Right lung (tissue), 5 donors: Measurements from ENCODE around the gene ENTREP1. TPM values are rescaled to one million over a fixed set of nuclear protein-coding genes. Genes with fewer than 3 reads are reported as not detected.

Experiments
- DNase-seq, 2 donors: peaks; one replicate each; pipeline ENCODE4 v3.0.0-alpha.2; 2013
- polyA plus RNA-seq, 5 donors: library from polyadenylated mRNA; unstranded; fragments of 120-200 nt; gene quantifications; one replicate each; pipeline versions ENCODE4 v1.2.1 to v1.2.3, GENCODE V29; 2013; ENCODE audit warnings: inconsistent platforms in 1 of 5, low replicate concordance in 1 of 5; ENCODE audit not compliant: insufficient read length in 5 of 5, insufficient read depth in 1 of 5

The ENTREP1 gene
- polyA plus RNA-seq, 5 donors = 28.3 to 54.4 (median 50.2) TPM

DNA sequence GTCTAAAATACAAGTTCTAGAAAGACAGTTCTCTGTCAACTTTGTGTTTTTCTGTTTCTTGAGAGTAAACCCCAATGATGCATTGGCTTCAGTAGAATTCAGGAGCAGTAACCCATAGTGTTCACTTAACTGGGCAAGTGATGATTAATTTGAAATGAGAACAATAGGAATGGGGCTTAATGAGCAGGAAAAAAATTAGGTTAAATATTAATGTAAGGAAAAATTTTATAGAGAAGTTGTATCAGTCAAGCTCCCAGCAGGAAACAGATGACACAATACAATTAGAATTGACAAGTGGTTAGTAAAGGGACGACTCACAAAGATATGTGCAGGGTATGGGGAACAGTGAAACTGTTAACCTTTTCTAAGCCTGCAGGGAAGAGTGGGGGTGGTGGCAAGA is 38.2 kb downstream of the ENTREP1 start:
- DNase-seq = no peak

DNA sequence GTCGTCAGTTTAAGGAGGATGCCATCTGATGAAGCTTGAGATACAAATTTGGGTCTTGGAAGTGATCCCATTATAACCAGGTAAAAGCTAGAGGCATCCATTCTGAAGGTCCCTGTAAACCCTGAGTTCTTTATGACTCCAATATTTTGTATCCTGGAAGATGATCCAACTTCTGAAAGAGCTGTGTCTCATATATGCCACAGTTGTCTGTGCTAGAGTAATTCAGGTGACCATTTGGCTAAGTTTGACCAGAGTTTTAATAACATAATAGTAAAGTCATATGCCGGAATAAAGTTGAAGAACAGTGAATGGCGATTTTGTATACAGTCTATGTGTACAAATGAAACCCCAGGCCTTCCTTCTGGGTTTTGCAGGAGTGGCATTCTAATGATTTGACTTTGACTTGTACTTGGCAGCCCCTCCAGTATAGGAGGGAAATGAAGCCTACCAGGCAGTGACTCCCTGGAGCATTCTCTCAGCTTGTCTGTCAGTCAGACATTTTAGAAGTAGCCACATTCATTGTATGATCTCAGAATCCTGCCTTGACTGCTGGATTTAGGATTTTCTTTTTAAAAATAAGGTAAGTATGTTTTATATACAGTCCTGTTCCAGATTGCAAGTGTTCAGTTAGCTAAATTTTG is 39.6 kb downstream of the ENTREP1 start:
- no peak for DNase-seq

DNA sequence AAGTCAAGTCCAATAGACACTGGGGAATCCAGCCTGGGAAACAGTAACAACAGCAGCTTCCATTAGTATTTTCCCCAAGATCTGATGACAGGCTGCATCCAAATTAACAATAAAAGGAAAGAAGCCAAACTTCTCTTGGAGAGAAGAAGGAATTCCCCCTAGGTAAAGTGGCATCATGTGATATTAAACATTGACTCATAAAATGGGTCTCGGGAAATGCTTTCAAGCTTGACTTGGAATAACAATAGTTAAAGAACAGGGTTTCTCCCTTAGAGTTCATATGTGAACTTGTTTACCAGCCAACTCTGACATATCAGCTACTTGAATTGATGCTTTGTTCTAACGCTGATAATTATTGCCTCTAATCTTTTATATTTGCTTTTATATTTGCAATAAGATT is 45.4 kb downstream of the ENTREP1 start:
- DNase-seq = no peak

DNA sequence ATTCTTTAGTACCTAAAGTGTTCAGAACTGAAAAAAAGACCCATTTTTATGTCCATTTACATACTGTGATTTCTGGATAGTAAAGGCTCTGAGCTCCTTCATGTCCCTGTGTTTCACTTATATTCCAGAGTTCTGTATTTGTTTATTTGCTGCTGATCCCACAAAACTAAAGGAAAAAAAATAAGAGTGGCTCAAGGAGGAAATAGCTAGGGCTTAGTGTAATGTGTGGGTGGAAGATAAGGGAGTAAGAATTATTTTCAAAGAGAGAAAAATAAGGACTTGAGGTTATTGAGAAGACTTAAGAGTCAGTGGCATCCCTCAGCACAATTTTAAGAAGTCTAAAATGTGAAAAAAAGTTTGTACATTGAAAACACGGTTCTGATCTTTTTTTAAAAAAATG is 46.0 kb downstream of the ENTREP1 start:
- no peak for DNase-seq

DNA sequence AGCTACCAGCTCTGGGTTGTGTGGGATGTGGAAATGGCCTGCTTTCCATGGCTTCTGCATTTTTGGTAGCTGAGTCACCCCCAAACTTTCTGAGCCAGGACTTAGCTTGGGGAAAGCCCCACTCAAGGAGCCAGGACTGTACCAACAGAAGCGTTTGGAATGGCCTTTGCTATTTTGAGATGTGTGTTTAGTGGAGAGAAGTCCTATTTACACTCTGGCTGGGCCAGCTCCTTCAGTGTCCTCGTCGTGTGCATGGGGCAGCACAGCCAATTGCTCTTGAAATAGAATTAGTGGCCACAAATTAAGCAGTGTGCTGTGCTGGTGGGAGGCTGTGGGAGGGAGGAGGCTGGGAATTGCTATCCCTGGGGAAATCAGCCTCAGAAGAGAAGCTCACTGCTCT is 51.6 kb downstream of the ENTREP1 start:
- DNase-seq = no peak

DNA sequence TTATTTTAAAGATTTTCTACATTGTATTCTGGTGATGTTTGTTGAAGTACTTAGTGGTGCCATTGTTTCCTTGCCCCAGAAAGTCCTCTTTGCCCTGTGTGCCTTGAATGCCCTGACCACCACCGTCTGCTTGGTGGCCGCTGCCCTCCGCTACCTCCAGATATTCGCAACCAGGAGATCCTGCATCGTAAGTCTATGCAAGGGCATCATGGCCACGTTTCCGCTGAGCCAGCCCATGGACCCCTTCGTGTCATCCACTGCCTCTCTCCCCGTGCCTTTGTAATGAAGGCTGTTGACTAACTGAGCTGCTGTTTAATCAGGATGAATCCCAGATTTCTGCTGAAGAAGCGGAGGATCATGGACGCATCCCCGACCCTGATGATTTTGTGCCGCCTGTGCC is 52.3 kb downstream of the ENTREP1 start:
- no peak for DNase-seq

DNA sequence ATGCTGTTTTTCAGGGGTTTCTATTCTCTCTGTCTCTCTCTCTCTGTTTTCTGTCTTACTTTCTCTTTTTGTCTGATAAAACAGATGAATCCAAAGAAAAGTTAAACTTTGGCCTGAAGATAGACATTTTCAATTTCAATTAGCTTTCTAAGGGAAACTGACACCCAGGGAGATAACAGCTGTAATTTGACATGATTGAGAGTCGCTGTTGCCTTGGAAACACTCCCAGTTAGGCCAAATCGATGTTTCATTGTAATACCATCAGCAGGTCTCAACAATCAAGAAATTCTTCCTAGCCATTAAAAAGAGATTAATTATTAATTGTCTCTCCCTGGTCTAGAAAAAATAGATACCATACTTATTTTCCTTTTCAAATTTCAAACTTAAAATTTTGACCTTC is 53.0 kb downstream of the ENTREP1 start:
- DNase-seq = no peak

DNA sequence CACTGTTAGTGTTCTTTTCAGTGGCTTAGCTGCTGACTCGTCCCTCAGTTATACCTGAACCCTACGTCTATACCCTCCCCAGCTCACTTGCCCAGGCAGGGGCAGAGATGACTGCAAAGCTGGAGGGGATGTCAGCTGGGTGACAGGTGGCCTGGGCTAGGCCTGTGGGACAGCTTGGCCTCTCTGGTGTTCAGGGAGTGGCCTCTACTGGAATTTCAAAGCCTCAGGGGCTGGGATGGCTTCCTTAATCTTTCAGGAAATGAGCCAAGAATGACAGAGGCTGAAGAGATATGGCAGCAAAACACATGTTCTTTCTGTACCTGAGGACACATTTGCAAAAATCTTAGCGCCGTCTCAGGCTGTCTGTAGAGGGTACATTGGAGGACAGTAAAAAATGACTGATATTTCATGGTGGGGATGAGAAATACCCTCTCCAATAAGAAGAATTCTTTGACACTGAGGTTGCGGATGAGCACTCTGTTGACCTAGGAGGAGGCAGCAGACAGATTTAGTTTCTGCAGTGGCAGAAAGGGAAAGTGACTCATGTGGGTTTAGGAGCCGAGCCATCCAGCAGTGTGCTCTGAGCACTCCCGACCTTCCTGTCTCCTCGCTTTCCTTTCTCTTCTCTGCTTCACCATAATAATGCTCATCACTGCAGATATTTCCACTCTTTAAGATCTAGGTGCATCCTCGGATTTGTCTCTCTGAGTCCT is 54.4 kb downstream of the ENTREP1 start:
- DNase-seq = no peak

DNA sequence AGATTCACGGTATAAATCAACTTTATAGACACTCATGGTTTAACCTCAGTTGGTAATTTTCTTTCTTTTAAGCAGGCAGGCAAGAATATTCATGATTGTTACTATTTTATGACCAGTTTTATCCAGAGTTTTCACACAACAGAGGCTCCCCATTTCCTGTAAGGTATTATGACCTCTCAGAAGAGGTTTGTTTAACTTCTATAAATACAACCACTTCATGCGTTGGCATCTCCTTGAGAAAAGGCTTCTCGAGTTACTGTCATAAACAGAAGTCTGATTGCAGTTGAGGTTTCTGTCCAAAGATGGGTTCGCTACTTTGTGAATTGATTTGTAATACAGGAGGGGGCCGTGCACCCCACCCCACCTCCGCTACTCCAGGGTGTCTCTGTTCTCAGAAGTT is 55.3 kb downstream of the ENTREP1 start:
- DNase-seq = no peak

DNA sequence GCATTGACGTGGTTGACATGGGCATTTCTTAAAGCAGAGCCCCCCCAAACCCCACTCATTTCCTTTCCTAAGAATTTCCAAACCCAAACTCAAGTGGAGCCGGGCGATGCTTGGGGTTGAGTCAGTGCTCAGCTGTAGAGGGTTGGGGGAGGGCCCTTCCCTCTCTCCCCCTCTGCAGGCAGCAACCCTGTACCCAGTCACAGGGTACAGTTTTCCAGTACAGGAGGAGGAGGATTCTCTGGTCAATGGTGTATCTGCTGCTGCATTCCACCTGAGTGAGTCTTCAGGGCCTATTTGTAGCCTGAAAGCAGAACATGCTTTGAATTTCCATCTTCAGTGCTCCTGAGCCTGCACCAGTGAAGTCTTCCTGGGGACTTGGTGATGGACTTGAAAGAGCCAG is 55.8 kb downstream of the ENTREP1 start:
- DNase-seq = no peak

DNA sequence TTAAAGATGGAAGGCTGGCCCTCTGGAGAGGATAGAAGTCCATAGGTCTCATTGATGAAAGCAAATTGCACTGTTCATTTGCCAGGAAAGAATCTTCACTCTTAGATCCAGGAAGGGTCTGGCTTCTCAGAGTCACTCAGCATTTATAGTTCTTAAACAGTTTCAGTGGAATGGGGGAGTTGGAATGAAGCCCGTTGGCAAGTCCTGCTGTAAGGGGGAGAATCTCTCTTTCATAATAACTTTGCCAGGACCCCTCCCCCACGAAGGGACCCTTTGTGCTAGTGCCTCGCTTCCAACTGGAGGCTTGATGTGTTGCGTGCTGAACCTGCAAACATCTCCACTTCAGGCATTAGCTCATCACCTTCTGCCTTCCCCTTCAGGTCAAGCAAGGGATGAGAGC is 57.1 kb downstream of the ENTREP1 start:
- no peak for DNase-seq

DNA sequence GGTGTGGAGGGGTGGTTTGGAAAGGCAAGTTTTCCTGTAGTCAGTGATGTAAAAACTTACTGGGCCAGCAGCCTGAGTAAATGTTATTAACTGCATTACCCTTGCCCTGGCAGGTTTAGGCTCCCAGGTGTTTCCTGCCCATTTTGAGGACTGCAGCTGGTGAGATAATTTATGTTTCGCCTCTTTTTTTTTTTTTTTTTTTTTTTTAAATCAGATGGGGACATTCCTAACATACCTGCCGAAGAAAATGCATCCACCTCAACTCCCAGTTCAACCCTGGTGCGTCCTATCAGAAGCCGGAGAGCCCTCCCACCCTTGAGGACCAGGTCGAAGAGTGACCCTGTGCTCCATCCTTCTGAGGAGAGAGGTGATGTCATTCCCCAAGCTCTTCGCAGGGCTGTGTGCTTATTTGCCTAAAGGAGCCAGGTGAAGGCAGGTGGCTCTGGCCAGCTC is 60.6 kb downstream of the ENTREP1 start:
- no peak for DNase-seq

DNA sequence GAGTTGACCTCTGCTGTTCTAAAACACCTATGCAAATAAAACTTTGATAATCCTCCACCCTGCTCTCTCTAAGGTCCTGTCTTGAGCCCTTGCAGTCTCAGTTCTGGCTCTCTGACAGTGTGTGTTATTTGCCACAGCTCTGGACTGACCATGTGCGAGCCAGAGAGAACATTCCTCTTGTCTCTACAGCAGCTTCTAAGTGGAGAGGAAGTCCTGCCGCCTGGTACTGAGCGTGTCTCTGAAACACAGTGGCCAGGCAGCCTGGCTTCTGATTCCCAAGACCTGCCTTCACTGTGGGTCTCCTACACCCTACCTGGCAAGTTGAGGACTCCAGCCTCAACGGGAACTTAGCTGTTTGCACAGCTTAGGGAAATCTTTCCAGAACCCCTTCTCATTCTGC is 61.6 kb downstream of the ENTREP1 start:
- no peak for DNase-seq

DNA sequence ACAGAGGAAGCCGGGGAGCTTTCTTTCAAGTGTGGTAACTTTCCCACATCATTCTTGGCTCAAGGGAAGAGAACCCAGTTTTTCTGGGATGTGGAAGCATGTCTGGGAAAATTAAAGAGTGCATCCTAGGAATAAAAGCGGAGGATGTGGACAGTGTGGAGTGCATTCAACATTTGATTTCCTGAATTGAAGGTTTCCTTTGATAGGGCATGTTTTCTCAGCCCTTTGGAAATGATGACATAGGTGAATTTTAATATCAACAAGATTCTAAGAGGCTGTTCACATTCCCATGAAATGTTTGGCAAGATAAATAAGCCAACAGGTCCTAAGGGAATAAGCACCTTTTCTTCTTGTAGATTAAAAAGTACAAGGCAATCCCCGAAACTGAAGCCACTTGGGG is 63.6 kb downstream of the ENTREP1 start:
- no peak for DNase-seq

DNA sequence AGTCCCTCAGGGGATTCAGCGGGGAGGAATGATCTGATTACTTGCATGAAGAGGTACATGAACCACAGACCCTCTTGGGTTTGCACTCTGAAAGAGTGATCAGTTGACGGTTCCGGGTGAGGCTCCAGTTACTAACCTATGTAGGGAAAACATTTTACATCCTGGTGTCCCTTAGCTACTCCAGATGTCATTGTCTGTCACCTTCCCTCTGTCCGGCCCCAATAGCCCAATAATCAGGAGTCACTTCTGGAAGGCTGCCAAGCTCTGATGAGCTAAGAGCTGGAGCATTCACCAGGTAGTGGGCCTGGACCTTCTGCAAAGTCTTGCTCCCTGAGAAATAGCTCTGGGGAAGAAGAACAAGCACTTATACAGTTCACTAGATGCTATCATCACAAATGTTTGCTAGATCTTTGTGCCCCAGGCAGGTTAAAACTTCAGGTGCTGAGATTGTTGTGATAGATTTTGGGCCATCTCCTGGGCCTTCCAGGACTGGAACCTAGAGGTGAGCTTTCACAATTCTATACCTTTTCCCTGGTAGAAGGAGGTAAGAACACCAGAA is 64.5 kb downstream of the ENTREP1 start:
- DNase-seq = no peak

DNA sequence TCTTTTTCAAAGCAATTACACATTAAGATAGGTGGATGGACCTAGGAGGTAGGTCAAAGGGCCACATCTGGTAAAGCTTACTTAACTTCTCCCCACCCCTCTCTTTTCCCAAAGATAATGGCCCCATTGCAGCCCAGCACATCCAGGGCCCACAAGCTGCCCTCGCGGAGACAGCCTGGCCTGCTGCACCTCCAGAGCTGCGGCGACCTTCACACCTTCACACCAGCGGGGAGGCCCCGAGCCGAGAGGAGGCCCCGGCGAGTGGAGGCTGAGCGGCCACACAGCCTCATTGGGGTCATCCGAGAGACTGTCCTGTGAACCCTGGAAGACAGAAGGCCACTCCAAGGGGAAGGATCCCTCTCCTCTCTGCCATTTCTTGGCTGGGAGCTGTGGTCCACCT is 66.5 kb downstream of the ENTREP1 start:
- DNase-seq = no peak

DNA sequence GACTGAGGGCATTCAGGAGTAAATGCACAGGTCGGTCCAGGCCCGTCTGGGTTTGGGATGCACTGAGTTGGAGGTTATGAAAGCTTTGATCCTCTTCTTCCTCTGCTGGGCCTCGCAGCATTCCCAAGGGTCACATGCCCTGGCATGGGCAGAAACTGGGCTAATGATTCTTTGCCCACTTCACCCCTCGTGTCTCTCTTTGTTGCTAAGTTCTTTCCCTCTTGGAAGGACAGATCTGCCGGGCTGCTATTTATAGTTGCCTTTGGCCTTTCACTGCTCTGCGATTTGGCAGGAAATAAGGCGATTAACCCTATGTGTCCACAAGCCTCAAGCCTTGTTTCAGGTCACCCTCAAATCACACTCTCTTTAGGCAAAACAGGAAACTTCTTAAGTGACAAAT is 66.9 kb downstream of the ENTREP1 start:
- DNase-seq = peak; percentile 31 to 40

DNA sequence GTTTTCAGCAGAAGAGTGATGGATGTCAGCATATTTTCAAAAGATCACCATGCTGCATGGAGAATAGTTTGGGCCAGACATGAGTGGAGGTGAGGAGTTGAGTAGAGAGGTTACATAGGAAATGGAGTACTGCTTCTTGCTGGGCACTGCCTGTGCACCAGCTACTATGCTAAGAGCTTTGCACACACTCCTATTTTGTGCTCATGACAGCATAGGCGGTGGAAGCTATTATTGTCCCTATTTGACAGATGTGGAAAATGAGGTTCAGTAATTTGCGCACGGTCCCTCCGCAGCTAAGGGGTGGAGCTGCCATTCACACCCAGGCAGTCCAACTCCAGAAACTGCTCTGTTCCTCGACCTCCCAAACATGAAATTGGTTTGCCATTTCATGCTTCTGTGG is 67.8 kb downstream of the ENTREP1 start:
- no peak for DNase-seq

DNA sequence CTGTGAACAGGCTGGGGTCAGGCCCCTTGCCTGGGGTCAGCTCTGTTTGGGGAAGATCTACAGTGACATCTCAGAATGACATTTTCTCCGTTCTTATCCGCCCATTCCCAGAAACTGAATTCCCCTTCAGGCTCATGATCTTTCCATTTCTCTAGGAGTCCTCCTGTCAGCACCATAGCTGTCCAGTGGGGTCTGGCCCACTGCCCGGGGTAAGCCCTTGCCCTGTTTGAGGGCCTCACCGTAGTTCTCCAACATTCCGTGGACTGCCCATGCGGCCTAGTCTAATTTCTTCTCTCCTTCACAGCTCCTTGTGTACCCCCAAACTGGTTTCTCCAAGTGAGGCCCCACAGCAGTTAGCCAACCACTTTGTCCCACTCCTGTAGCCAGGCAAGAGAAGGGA is 68.4 kb downstream of the ENTREP1 start:
- no peak for DNase-seq

DNA sequence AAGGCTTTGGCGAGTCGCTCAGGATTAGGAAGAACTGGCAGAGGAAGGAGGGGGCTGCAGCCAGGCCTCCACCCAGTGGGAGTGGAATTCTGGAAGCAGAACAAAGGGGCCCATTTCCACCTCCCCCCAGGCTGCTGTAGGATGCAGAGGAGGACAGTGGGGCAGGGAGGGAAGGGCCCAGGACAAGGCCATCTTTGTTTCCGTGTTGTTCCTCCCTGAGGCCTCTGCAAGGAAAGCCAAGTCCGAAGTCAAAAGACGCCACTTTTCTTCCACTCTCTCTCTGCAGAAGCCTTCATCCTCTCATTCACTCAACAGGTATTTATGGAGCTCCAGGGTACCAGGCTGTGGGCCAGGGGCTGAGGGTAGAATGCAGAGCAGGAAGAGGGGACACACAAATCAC is 70.7 kb downstream of the ENTREP1 start:
- no peak for DNase-seq

DNA sequence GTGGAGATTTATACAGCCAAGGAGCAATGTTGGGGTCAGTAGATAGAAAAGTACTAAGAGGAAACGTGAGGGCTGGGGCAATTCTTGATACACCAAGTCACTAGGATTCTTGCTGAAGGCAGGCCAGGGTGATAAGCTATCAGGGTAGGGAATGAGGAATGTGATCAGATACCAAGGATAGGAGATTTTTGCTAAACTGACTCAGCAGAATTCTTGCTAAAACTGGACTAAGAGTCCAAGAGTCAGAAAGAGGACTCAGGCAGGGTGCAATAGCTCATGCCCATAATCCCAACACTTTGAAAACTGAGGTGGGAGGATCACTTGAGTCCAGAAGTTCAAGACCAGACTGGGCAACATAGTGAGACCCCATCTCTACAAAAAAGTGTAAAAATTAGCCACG is 71.7 kb downstream of the ENTREP1 start:
- DNase-seq = no peak

DNA sequence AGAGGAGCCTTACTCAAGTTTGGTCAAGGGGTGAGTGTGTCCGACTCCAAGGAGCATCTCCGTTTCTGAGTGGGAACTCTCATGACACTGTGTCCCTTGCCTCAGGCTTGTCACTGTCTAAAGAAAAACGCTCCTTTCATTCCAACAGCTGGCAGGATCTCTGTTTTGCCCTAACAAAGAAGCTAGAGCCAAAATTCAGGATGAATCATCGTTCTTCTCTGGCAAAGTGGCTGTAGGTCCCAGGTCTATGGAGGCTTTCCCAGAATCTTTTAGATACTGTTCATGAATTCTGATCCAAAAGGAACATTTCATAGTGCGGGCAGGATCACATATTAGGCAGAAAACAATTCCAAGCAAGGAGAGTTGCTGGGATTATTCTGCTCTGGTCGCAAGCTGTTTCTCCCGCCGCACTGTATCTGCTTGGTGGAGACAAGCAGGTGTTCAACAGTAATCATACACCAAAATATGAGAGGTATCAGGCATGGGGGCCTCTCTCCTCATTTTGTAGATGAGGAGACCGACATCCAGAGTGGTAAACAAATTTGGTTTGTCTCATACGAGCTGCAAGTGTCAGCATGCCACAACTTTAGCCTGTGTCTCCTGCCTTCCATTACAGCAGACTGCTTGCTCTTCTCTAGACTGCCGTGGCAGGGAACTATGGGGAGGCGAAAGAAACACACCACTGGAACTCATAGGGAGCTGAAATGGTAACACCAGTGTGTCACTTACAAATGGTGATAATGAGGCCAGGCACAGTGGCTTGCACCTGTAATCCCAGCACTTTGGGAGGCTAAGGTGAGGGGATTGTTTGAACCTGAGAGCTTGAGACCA is 72.6 kb downstream of the ENTREP1 start:
- DNase-seq = no peak

DNA sequence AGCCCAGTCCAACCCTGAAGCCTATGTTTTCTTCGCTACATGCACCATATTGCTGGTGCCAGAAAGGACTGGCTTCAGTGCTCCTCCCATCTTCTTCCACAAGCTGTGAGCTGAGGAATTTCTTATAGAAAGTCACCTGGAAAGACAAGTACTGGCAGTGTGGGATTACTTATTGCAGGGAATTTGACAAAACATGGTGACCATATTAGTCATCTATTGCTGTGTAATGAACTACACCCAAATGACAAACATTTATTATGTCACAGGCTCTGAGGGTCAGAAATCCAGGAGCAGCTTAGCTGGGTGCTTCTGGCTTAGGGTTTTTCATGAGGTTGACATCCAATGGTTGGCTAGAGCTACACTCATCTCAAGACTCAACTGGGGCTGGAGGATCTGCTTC is 75.5 kb downstream of the ENTREP1 start:
- no peak for DNase-seq
